GM12878 (cell line): ENCODE results near the gene CCR2. TPM values are rescaled to one million over a fixed set of nuclear protein-coding genes. Genes with fewer than 3 reads are reported as not detected.

Experiments used
- ATAC-seq: fragments of 200-7000 bp; cut with Tn5 transposase; 3 replicates; pipeline ENCODE4 v1.9.1; 2020; ENCODE audit warnings: mild to moderate bottlenecking, moderate library complexity
- BruUV-seq: library from RNA; stranded (reverse); fragments of 400-500 nt; replicated peaks from 2 replicates; lab custom pipeline; 2021; lab: Mats Ljungman, UMichigan
- CTCF ChIA-PET: fragments of 300-600 bp; sonication (Branson Sonifier 250); formaldehyde crosslinking; extraction: SDS; loops from one replicate; lab custom pipeline; 2021; ENCODE audit warnings: inconsistent platforms; lab: Yijun Ruan, JAX
- POLR2A ChIA-PET: fragments of 350-600 bp; formaldehyde crosslinking; extraction: SDS; loops from one replicate; lab custom pipeline; 2021; ENCODE audit warnings: inconsistent platforms; lab: Charles Lee
- RAD21 ChIA-PET: fragments of 300-600 bp; sonication (Branson Sonifier 250); formaldehyde crosslinking; loops from one replicate; lab custom pipeline; 2023; ENCODE audit warnings: antibody characterized with exemption; ENCODE audit not compliant: unreplicated experiment; lab: Charles Lee
- SMC1A ChIA-PET: fragments of 300-600 bp; sonication (Branson Sonifier 250); formaldehyde crosslinking; loops from one replicate; lab custom pipeline; 2023; ENCODE audit not compliant: unreplicated experiment, uncharacterized antibody; lab: Charles Lee
- DNase-seq: peaks from one replicate; pipeline ENCODE4 v3.0.0-alpha.2; 2011; ENCODE audit warnings: low read depth, low spot score
- FAIRE-seq: peaks from 3 replicates; lab custom pipeline; 2011; peaks lifted over from hg19 to GRCh38; lab: Jason Lieb, UNC
- H2AFZ ChIP-seq: 2 replicates; pipeline ENCODE4 v1.6.0; 2011; ENCODE audit warnings: low read depth, low read length, control low read depth; ENCODE audit not compliant: control insufficient read depth
- H3K27ac ChIP-seq: 2 replicates; pipeline ENCODE4 v1.5.1; 2011; ENCODE audit warnings: control low read depth; ENCODE audit not compliant: control insufficient read depth, insufficient read depth
- H3K27me3 ChIP-seq, 2 experiments: replicated peaks in 1 of 2; 2 replicates each; pipeline versions ENCODE4 v1.6.0 to v1.6.1; 2011; ENCODE audit warnings: low read length in 1 of 2; ENCODE audit not compliant: control insufficient read depth in 2 of 2, insufficient read depth in 2 of 2
- H3K36me3 ChIP-seq, 2 experiments: 2 replicates each; pipeline ENCODE4 v1.5.1; 2011; ENCODE audit warnings: low read length in 1 of 2; ENCODE audit not compliant: control insufficient read depth in 2 of 2, insufficient read depth in 2 of 2
- H3K4me1 ChIP-seq: 2 replicates; pipeline ENCODE4 v1.6.1; 2011; ENCODE audit warnings: mild to moderate bottlenecking, low read length, moderate library complexity, mixed read lengths; ENCODE audit not compliant: control insufficient read depth, insufficient read depth
- H3K4me2 ChIP-seq: 2 replicates; pipeline ENCODE4 v1.6.0; 2011; ENCODE audit warnings: control low read depth; ENCODE audit not compliant: control insufficient read depth, insufficient read depth
- H3K4me3 ChIP-seq: fragments of 200-600 bp; sonication (generic); 2 replicates; pipeline ENCODE4 v1.5.1; 2016
- H3K79me2 ChIP-seq: 2 replicates; pipeline ENCODE4 v1.6.0; 2011; ENCODE audit warnings: low read length; ENCODE audit not compliant: control insufficient read depth, insufficient read depth
- H3K9ac ChIP-seq: 2 replicates; pipeline ENCODE4 v1.8.0; 2011; ENCODE audit warnings: low read length, control low read depth, mixed read lengths; ENCODE audit not compliant: control insufficient read depth, insufficient read depth
- H3K9me3 ChIP-seq: replicated peaks from 3 replicates; pipeline ENCODE4 v1.5.1; 2011; ENCODE audit warnings: mild to moderate bottlenecking, low read length; ENCODE audit not compliant: control insufficient read depth, insufficient read depth
- H4K20me1 ChIP-seq: 2 replicates; pipeline ENCODE4 v1.6.0; 2011; ENCODE audit not compliant: control insufficient read depth, insufficient read depth
- CREM ChIP-seq: IDR thresholded peaks from 2 replicates; pipeline ENCODE4 v1.6.1; 2014; ENCODE audit warnings: antibody characterized with exemption, low read depth
- EGR1 ChIP-seq, 2 experiments: IDR thresholded peaks; 1 replicate in 1 of 2; 2 replicates in 1 of 2; pipeline ENCODE4 v1.6.1; 2011 to 2012; ENCODE audit warnings: low read depth in 2 of 2, low read length in 2 of 2, borderline replicate concordance in 1 of 2, mild to moderate bottlenecking in 1 of 2, moderate library complexity in 1 of 2
- EP300 ChIP-seq, 2 experiments: fragments of 150-350 bp in 1 of 2; IDR thresholded peaks; 2 replicates each; pipeline ENCODE4 v1.6.1; 2011 to 2012; ENCODE audit warnings: low read depth in 2 of 2, low read length in 2 of 2, borderline replicate concordance in 1 of 2, improper control_type of control experiment in 1 of 2, inconsistent platforms in 1 of 2; ENCODE audit not compliant: control insufficient read depth in 1 of 2
- FOXM1 ChIP-seq: IDR thresholded peaks from 2 replicates; pipeline ENCODE4 v1.6.1; 2012; ENCODE audit warnings: low read depth, mild to moderate bottlenecking, inconsistent platforms, low read length, moderate library complexity
- IKZF2 ChIP-seq, 2 experiments: fragments of 450-650 bp; IDR thresholded peaks; 2 replicates each; pipeline ENCODE4 v1.6.1; 2017; ENCODE audit warnings: mild to moderate bottlenecking in 2 of 2, moderate library complexity in 2 of 2
- JUNB ChIP-seq: IDR thresholded peaks from 2 replicates; pipeline ENCODE4 v1.6.1; 2016; ENCODE audit warnings: antibody characterized with exemption, mild to moderate bottlenecking
- NFIC ChIP-seq: IDR thresholded peaks from 2 replicates; pipeline ENCODE4 v1.6.1; 2012; ENCODE audit warnings: low read depth, mild to moderate bottlenecking, inconsistent platforms, low read length, moderate library complexity
- RBBP5 ChIP-seq: fragments of 200-600 bp; sonication (generic); conservative IDR thresholded peaks from 2 replicates; pipeline ENCODE4 v1.6.1; 2016
- RUNX3 ChIP-seq: IDR thresholded peaks from 2 replicates; pipeline ENCODE4 v1.6.1; 2012; ENCODE audit warnings: low read length, inconsistent platforms
- SIX5 ChIP-seq: IDR thresholded peaks from 2 replicates; pipeline ENCODE4 v1.6.1; 2011; ENCODE audit warnings: mild to moderate bottlenecking, low read depth, low read length, moderate library complexity; ENCODE audit not compliant: severe bottlenecking
- SP1 ChIP-seq: IDR thresholded peaks from one replicate; pipeline ENCODE4 v1.6.1; 2011; ENCODE audit warnings: low read depth, low read length
- WGBS: methylation state at CpG from one replicate; pipeline ENCODE4 v1.1.6; 2016; ENCODE audit warnings: low lambda C conversion rate; ENCODE audit not compliant: insufficient replicate concordance, insufficient coverage; ENCODE audit errors: missing lambda C conversion rate; 5-methylcytosine and 5-hydroxymethylcytosine counted together
- in situ Hi-C: fragments of 300-500 bp; cut with MboI; formaldehyde crosslinking; loops from 9 replicates; pipeline ENCODE4 v1.14.3; 2018; ENCODE audit warnings: mixed read lengths
- intact Hi-C: fragments of 100-400 bp; cut with micrococcal nuclease; formaldehyde crosslinking; loops from one replicate; pipeline ENCODE4 v1.14.2; 2022; ENCODE audit not compliant: unreplicated experiment
- polyA plus RNA-seq, 11 experiments: library from polyadenylated mRNA; depleted of rRNA in 4 of 11; unstranded in 6 of 11; stranded (reverse) in 5 of 11; fragments of >200 nt; fragmentation: Nextera tagmentation in 4 of 11; fragmentation: Illumina TruSeq in 1 of 11; extraction: Ambion mirVana in 4 of 11; extraction: Trizol in 1 of 11; gene quantifications; 1 replicate in 1 of 11; 2 replicates in 10 of 11; pipeline versions ENCODE4 v1.2.1 to v1.2.3, GENCODE V29; 2011 to 2016; ENCODE audit warnings: inconsistent platforms in 2 of 11, missing spikeins in 2 of 11, low read depth in 1 of 11
- total RNA-seq, 4 experiments: library from RNA; depleted of rRNA in 3 of 4; stranded (reverse); fragments of >200 nt in 3 of 4; fragmentation: Illumina TruSeq in 1 of 4; extraction: Trizol in 1 of 4; gene quantifications; 2 replicates each; pipeline versions ENCODE4 v1.2.1 to v1.2.3, GENCODE V29; 2013 to 2021
- TF ChIP-seq, protein P1 (sequence below): IDR thresholded peaks from 2 replicates; pipeline ENCODE4 v1.6.1; 2012; ENCODE audit warnings: mild to moderate bottlenecking, low read depth, low read length
- TF ChIP-seq, protein P2 (sequence below): fragments of 450-650 bp; IDR thresholded peaks from 2 replicates; pipeline ENCODE4 v1.6.1; 2017; ENCODE audit warnings: low read depth, mild to moderate bottlenecking, moderate library complexity
- TF ChIP-seq, protein P3 (sequence below): IDR thresholded peaks from 2 replicates; pipeline ENCODE4 v1.6.1; 2012; ENCODE audit warnings: low read length, inconsistent platforms

CCR2 gene
- total and polyA plus RNA-seq, 10 of the 15 experiments (the other 5 are each of a cell fraction or from before 2014, with no cell fraction given): 1.9 to 4.7 (median 3.5) TPM; not detected in 1

DNA sequence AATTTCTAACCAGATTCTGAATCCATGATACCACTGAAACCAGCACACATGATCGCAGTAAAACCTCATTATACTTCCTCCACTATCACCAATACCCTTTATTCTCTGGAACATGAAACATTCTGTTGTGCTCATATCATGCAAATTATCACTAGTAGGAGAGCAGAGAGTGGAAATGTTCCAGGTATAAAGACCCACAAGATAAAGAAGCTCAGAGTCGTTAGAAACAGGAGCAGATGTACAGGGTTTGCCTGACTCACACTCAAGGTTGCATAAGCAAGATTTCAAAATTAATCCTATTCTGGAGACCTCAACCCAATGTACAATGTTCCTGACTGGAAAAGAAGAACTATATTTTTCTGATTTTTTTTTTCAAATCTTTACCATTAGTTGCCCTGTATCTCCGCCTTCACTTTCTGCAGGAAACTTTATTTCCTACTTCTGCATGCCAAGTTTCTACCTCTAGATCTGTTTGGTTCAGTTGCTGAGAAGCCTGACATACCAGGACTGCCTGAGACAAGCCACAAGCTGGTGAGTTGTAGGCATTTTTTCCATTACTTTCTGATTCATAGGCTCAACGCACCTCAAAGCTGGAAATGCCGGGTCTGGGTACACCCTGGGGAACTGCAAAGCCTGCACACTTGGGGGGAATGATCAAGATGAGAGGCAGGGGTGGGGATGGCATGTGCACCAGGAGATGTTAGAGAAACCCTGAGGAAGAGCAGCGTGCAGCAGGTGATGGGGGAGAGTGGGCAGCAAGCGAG, at the start of gene CCR2 (continued):
- TF ChIP-seq, protein P1, sequence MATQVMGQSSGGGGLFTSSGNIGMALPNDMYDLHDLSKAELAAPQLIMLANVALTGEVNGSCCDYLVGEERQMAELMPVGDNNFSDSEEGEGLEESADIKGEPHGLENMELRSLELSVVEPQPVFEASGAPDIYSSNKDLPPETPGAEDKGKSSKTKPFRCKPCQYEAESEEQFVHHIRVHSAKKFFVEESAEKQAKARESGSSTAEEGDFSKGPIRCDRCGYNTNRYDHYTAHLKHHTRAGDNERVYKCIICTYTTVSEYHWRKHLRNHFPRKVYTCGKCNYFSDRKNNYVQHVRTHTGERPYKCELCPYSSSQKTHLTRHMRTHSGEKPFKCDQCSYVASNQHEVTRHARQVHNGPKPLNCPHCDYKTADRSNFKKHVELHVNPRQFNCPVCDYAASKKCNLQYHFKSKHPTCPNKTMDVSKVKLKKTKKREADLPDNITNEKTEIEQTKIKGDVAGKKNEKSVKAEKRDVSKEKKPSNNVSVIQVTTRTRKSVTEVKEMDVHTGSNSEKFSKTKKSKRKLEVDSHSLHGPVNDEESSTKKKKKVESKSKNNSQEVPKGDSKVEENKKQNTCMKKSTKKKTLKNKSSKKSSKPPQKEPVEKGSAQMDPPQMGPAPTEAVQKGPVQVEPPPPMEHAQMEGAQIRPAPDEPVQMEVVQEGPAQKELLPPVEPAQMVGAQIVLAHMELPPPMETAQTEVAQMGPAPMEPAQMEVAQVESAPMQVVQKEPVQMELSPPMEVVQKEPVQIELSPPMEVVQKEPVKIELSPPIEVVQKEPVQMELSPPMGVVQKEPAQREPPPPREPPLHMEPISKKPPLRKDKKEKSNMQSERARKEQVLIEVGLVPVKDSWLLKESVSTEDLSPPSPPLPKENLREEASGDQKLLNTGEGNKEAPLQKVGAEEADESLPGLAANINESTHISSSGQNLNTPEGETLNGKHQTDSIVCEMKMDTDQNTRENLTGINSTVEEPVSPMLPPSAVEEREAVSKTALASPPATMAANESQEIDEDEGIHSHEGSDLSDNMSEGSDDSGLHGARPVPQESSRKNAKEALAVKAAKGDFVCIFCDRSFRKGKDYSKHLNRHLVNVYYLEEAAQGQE: no peak
- TF ChIP-seq, all 136 proteins: peak for 0

DNA sequence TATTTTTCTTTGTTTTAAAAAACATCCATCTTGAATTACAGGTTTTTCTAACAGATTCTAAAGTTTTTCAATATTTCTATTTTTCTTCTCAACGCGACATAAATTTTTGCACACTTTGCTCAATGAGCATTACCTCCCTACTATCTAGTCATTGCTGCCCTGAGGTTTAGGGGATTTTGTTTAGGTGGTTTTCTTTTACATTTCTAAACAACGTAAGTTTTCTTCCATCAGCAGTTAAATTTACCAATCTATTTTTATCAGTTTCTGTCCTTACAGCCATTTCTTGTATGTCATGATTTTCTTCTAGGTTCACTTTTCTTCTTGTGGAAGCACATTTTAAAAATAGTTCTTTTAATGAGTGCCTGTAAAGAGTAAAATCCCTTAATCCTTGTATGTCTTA, 49.2 kb upstream of the CCR2 start:
- SMC1A ChIA-PET: interaction anchor here (1.1 to 2.9 kb wide), 5 partner anchors 10 to 88 kb away, joined by 3 to 11 read pairs (median 4); no protein-coding TSS in a partner anchor
- no peak for FAIRE-seq
- intact Hi-C loops (no loop called here), in situ Hi-C loops (no loop called here)
- CTCF ChIA-PET: interaction anchor here (1.3 to 8.5 kb wide), 3 partner anchors 11 to 91 kb away, joined by 5 to 71 read pairs (median 6); partner anchors contain the start of gene CCR5
- Histone ChIP-seq H3K27me3 (no peaks in the 10 kb centered on the region; a peak in 1 of 4 replicates), H4K20me1 (no peaks in the 10 kb centered on the region), H3K36me3 (no peaks in the 10 kb centered on the region), H3K9ac (no peak overlapping the region), H3K27ac (no peak overlapping the region), H3K9me3 (no peaks in the 10 kb centered on the region), H3K4me2 (no peak overlapping the region), H3K79me2 (no peaks in the 10 kb centered on the region), H3K4me3 (peak overlapping the region; percentile 7; the same call in 1 of the 2 replicates), H3K4me1 (peaks cover 24% of the 10 kb centered on the region), H2AFZ (no peak overlapping the region)
- RAD21 ChIA-PET: interaction anchor here (1.1 to 1.8 kb wide), 2 partner anchors 17 to 65 kb away, joined by 4 to 5 read pairs; no protein-coding TSS in a partner anchor
- whole genome bisulfite sequencing: 49% methylated on average over 3 of the region's 3 CpGs
- DNase-seq: no peak
- no TSS peak for BruUV-seq
- POLR2A ChIA-PET: interaction anchor here (0.5 kb wide), 1 partner anchor 1695 kb away, joined by 4 read pairs; no protein-coding TSS in a partner anchor
- ATAC-seq: peak; percentile 60
- TF ChIP-seq SP1 (no peak), NFIC (peak; percentile 70), EGR1 (IDR thresholded peaks at IDR 0.05; ENCODE audit: borderline replicate concordance in 1 of 2, low read depth in 2 of 2, low read length in 2 of 2) (no peak), IKZF2 (IDR thresholded peaks at IDR 0.05) (peak in 1 of 2 experiments; percentile 44; a peak in 2 of 4 replicates), EP300 (IDR thresholded peaks at IDR 0.05; ENCODE audit: borderline replicate concordance in 1 of 2, control insufficient read depth in 1 of 2, low read depth in 2 of 2, low read length in 2 of 2) (peak; percentile 16 to 34; a peak in 1 of 4 replicates), SIX5 (no peak), CREM (0 out of 2 replicates have a peak, but pooled peaks have one; percentile 15), RUNX3 (peak; percentile 81), FOXM1 (no peak), RBBP5 (no peak), JUNB (peak; percentile 63)
- TF ChIP-seq, protein P2, sequence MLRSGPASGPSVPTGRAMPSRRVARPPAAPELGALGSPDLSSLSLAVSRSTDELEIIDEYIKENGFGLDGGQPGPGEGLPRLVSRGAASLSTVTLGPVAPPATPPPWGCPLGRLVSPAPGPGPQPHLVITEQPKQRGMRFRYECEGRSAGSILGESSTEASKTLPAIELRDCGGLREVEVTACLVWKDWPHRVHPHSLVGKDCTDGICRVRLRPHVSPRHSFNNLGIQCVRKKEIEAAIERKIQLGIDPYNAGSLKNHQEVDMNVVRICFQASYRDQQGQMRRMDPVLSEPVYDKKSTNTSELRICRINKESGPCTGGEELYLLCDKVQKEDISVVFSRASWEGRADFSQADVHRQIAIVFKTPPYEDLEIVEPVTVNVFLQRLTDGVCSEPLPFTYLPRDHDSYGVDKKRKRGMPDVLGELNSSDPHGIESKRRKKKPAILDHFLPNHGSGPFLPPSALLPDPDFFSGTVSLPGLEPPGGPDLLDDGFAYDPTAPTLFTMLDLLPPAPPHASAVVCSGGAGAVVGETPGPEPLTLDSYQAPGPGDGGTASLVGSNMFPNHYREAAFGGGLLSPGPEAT: 0 out of 2 replicates have a peak, but pooled peaks have one; percentile 36
- TF ChIP-seq, protein P3, sequence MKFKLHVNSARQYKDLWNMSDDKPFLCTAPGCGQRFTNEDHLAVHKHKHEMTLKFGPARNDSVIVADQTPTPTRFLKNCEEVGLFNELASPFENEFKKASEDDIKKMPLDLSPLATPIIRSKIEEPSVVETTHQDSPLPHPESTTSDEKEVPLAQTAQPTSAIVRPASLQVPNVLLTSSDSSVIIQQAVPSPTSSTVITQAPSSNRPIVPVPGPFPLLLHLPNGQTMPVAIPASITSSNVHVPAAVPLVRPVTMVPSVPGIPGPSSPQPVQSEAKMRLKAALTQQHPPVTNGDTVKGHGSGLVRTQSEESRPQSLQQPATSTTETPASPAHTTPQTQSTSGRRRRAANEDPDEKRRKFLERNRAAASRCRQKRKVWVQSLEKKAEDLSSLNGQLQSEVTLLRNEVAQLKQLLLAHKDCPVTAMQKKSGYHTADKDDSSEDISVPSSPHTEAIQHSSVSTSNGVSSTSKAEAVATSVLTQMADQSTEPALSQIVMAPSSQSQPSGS: peak; percentile 67
